ENCODE measurements around the gene ITPK1.

Gene ITPK1

GRCh38 chr14:93023039-93023438, 92.7 kb downstream of the ITPK1 start:
- no peak for DNase-seq

- DNase-seq, result no peak
Observed at GRCh38 chr14:93019970-93020369, 95.8 kb downstream of the ITPK1 start.

- no peak for DNase-seq
Observed at GRCh38 chr14:93019367-93019843, 96.3 kb downstream of the ITPK1 start.

- no peak for DNase-seq
Observed at GRCh38 chr14:93018366-93018765, 97.4 kb downstream of the ITPK1 start.

GRCh38 chr14:93017898-93018297, 97.8 kb downstream of the ITPK1 start:
- no peak for DNase-seq

GRCh38 chr14:93017301-93017797, 98.4 kb downstream of the ITPK1 start:
- peak; percentile 22 for DNase-seq

GRCh38 chr14:93016275-93016845, 99.4 kb downstream of the ITPK1 start:
- no peak for DNase-seq

- DNase-seq, result no peak
Observed at GRCh38 chr14:93015505-93015904, 100.2 kb downstream of the ITPK1 start.

GRCh38 chr14:93015064-93015463, 100.7 kb downstream of the ITPK1 start:
- DNase-seq, result no peak

- no peak for DNase-seq
Observed at GRCh38 chr14:93014058-93015023, 101.4 kb downstream of the ITPK1 start.

GRCh38 chr14:93012951-93013719, 102.6 kb downstream of the ITPK1 start:
- DNase-seq, result no peak

GRCh38 chr14:93012506-93012905, 103.2 kb downstream of the ITPK1 start:
- DNase-seq, result peak; percentile 11

- DNase-seq, result peak; percentile 70
Observed at GRCh38 chr14:93011650-93012325, 103.9 kb downstream of the ITPK1 start.

GRCh38 chr14:93011141-93011529, 104.6 kb downstream of the ITPK1 start:
- no peak for DNase-seq

- peak; percentile 66 for DNase-seq
Observed at GRCh38 chr14:93010522-93011140, 105.1 kb downstream of the ITPK1 start.

- no peak for DNase-seq
Observed at GRCh38 chr14:93010130-93010499, 105.6 kb downstream of the ITPK1 start.

GRCh38 chr14:93009471-93010129, 106.1 kb downstream of the ITPK1 start:
- no peak for DNase-seq

GRCh38 chr14:93008381-93008780, 107.3 kb downstream of the ITPK1 start:
- no peak for DNase-seq

- no peak for DNase-seq
Observed at GRCh38 chr14:93007225-93007997, 108.3 kb downstream of the ITPK1 start.

- DNase-seq, result peak; percentile 9
Observed at GRCh38 chr14:93006567-93007051, 109.1 kb downstream of the ITPK1 start.

GRCh38 chr14:93005838-93006237, 109.9 kb downstream of the ITPK1 start:
- no peak for DNase-seq

Data from NCI-H146 (cell line).